GM19397 (cell line): ENCODE data around the gene STX18.
A peak's percentile ranks its signal among the peaks of the same experiment; 100 is the strongest.
"Not testable (repeated sequence)": the region's sequence is repeated elsewhere in the genome, so short reads cannot be mapped to it uniquely, and the experiment has no call there.

Source experiments
- ATAC-seq: cut with Tn5 transposase; IDR thresholded peaks from one replicate; pipeline ENCODE4 v1.9.1; 2021; ENCODE audit warnings: mild to moderate bottlenecking, moderate library complexity; ENCODE audit not compliant: unreplicated experiment

The STX18 gene

DNA sequence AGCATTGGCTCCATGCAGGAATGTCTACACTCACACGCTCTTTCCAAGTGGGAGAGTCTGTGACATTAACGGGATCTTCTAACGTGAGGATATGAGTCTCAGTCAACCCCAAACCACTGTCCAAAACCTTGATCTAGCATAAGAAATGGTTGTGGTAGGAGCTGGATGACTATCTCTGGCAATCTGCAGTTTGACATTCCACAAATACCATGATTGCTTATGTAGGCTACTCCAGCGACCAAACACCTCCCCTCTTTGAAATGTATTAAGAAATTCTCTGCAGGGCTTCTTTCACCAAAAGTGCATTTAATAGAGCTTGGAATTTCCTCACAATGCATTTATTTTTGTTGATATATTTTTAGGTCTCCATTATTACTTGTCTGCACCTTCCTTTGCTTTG lies 14.1 kb upstream of the STX18 start:
- no peak for ATAC-seq

DNA sequence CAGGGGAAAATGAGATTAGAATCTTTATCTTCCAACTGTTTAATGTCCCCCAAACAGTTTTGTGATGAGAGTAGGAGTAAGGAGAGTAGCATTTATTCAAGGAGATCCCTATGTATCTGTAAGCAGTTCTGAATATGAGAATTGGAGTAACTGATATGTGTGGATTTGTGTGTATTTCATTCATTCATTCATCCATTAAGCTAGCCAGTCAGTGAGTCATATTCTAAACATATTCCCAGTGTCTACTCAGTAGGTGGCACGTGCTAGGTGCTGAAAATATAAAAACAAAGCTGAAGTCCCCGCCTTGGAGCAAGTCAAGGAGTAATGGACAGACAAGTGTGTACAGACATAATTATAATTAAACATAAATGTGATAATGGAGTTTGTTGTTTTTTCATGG lies 12.4 kb upstream of the STX18 start:
- ATAC-seq = no peak

DNA sequence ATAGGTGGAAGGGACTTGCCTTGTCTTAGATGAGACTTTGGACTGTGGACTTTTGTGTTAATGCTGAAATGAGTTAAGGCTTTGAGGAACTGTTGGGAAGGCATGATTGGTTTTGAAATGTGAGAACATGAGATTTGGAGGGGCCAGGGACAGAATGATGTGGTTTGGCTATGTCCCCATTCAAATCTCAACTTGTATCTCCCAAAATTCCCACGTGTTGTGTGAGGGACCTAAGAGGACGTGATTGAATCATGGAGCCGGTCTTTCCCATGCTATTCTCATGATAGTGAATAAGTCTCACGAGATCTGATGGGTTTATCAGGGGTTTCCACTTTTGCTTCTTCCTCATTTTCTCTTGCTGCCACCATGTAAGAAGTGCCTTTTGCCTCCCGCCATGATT lies 10.2 kb upstream of the STX18 start:
- not testable (repeated sequence) for ATAC-seq

DNA sequence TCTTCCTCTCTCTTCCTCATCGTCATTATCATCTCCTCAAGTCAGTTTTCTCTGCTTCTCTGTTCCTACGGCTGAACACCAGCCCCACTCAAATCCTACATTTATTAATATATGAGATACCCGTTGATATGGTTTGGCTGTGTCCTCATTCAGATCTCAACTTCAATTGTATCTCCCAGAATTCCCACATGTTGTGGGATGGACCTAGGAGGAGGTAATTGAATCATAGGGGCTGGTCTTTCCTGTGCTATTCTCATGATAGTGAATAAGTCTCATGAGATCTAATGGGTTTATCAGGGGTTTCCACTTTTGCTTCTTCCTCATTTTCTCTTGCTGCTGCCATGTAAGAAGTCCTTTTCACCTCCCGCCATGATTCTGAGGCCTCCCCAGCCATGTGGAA lies 8.3 kb upstream of the STX18 start:
- not testable (repeated sequence) for ATAC-seq

DNA sequence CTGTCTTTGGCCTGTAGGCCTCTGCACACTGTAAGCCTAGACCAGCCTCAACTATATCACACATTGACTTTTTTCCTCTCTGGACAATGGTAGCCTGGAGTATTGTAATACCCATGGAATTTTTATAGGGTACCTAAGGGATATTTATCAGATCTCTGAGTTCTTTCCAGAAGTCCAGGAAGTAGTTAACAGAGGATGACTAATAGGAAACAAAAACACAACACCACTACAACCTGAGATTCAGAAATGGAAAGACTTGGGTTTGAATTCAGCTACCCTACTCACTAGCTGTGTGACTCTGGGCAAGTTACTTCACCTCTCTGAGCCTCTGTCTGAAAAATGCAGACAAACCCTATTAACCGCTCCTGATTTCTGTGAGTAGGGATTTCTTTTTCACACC lies 7.7 kb upstream of the STX18 start:
- no peak for ATAC-seq

DNA sequence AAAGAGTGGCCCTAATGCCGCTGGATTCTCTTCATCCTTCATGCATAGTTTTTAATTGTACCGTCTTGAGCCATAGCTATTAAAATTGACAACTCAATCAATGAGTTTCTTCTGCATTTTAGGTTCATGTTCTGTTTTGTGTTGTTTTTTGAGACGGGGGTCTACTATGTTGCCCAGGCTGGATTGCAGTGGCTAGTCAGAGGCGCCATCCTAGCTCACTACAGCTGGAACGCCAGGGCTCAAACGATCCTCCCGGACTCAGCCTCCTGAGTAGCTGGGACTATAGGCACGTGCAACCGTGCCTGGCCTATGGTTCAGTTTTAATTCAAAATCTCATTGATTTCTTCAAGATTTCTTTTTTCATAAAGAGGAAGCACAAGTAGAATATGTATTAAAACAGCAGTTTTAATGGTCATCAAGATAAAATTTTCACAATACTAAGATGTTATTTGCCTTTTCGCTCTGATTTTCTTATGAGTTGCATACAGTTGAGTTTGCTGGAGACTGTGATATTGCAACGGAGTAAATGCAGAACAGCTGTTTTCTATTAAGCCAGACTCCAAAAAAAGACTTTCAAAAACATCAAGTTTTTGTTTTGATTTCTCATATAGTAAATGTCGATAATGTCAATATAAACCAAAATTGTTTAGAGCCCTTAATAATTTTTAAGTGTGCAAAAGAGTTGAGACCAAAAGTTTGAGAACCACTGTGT lies 1.1 kb upstream of the STX18 start:
- no peak for ATAC-seq

DNA sequence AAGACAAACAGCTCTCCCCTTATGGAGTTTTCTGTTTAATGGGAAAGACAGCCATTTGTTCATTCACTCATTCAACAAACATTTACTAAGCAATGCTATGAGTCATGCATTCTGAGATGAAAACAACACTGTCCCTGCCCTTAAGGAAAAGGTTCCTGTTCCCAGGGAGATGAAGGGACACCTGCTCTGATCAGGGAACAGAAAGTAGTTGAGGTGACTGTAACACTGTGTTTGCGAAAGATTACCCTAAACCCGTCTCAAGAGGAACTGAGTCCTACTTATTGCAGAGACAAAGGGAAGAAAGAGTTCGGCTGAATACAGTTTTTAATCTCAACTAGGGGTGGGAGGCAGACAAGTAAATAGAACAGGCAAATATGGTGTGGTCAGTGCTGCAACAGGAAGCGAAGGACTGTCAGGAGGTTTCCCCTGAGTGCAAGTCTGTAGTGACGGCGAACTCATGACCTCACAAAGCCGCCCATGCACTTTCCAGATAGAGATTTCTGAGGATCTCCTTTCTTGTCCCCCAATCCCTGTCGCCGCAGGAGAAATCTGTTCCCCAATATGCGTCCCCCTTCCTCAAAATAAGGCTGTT lies 712 bp downstream of the STX18 start:
- ATAC-seq = peak; percentile 30

DNA sequence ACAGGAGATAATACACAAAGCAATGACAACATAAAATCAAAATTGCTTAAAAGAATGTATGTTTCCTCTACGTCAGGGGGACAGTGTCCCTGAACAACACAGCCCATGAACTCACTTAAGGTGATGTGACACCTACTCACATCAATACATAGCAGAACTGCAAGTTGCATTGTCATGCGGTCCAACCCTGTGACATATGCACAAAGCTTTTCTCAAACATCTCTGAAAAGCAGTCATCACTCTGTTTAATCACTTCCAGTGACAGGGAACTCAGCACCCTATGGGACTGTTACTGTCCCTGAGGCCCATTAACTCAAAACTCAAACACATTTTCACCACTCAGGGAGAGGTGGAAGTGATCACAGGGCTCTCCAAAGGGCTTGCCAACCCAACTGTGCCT lies 2.4 kb downstream of the STX18 start:
- no peak for ATAC-seq

DNA sequence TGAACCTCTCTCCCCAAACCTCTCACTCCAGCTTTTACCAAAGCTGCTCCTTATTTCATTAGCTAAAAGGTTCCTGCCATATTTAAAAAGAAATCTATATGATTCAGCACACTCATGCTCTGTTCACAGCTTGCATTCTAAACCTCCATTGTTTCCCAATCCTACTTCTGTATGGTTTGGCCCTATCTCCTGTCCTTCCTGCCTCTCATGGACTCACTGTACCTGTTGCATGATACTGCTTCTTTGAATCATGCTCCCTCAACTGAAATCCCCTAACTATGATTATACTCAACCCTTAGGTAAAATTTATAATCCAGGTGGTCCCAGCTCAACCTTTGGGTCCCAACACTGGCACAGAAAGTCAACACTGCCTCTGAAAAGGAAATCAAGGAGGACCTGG lies 6.3 kb downstream of the STX18 start:
- ATAC-seq = no peak

DNA sequence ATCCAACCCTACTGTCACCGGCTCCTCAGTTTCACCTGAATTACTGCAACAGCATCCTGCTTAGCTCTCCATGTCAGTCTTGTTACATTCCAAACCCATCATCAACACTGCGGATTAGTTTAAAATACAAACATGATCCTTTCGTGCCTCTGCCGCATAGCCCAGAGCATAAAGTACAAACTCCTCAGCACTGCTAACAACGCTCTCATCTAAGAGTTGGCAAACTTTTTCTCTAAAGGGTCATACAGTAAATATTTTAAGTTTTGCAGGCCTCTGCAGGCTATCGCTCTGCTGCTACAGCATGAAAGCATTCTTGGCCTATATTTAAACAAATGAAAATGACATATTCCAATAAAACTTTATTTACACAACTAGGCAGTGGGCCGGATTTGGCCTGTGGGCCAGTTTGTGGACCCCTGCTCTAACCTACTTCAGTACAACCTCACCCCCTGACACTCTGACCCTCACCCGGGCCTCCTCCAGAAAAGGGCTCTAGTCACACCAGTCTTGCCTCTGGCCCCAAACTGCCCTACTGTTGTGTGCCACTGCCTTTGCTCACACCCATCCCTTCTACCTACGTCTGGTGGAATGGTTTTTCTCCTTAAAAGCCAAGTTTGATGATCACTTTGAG lies 7.2 kb downstream of the STX18 start:
- ATAC-seq = no peak

DNA sequence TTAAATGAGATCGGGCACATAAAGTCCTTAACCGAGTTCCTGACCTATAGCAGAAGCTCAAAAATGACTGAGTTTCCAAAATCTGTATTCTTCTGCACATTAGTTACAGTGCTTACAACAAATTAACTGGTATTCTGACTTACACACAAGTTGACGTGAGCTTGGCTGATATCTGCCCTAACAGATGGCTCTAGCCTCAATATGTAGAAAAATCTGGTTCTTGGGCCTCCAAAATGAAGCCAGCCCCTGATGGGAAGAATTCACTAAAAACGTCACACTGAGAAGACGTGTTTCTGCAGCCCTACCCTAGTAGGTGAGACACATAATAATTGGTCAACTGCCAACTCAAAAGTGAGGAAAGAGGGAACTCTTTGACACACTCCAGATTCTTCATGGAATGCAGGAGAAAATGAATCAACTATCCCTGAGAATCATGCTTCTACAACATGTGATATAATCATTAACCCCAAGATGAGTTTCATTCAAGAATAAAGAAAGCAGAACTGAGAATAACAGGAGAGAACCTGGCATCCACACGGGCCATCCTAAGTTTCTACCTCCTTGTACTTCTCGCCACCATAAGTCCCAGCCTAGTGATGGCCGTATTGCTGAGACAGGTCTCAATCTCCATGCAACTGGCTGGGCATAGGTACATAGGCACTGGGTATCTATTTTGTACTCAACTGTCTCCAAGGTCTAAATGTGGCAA lies 8.2 kb downstream of the STX18 start:
- no peak for ATAC-seq

DNA sequence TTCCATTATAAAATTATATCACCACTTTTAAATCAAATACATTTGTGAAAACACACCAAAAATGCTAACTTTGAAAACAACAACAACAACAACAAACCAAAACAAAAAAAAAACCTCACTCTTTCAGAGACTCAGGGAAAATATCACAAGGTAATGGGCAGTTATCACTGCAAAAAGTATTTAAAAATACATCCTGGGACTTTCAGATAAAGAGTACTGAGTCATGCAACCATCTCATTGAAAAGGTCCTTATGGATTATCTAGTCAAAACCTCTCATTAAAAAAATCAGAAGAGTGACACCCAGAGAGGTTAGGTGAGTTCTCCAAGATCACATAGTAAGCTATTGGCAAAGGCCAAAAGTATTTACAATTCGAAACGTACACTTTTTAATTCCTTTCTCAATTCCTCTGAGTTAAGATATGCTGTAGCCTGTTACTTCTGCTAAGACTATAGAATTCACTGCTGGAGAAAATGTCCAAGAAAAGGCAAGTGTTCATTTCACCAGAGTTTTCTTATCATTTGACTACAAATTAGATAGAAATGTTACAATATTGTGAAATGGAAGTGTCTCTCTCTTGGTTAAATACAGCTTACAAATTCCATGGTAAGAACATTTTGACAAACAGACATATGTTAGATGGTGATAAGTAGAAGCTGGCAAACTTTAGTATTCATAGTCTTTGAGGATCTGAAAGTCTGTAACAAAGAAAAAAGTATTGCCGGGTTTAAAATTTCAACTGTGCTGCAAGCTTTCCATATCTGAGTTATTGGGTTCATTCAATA lies 9.3 kb downstream of the STX18 start:
- no peak for ATAC-seq

DNA sequence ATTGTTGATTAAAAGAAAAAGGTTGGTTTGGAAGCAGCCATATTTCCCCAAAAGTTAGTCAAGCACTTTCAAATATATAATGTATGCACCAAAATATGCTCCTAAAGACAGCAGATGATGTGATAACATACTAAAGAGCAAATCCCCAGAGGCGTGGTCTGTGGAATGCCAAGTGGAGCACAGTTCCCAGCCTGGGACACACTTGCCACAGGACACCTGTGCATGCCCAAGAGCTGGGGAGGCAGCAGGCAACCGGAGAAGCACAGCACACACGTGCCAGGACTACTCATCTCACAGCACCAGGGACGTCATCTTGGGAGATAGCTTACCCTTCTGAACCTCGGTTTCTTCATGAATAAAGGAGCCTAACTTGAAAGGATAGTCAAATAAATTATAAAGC lies 12.5 kb downstream of the STX18 start:
- no peak for ATAC-seq

DNA sequence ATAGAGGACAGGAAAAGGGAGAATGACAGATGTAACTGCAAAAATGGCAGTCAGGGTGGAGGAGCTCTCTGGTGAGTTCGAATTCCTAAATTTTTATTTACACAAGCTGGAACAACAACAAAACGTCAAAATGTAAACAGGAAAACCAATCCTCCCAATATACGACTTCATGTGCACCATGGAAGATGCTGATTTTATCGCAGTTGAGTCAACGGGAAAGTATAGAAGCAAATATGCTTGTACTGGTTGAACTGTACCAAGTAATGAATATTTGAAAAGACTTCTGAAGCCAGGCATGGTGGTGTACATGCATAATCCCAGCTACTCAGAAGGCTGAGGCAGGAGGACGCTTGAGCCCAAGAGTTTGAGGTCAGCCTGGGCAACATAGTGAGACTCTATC lies 15.4 kb downstream of the STX18 start:
- no peak for ATAC-seq

DNA sequence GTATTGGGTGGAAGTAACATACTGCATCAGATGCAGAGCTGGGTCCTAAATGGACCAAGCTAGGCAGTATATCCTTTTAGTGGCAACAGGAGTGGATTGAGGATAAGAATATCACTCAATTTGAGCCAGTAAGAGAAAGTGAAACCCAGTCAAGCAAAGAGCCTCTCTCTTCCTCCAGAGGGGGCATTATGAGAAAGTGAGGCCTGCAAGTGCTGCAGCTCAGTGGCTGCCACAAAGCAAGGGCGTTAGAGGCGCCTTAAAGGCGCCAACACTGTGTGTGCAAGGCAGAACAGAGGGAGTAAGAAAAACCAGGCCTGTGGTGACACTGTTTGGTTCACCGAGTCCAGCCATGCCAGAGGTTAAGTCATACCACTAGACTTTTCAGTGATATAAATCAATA lies 17.5 kb downstream of the STX18 start:
- ATAC-seq = peak; percentile 96

DNA sequence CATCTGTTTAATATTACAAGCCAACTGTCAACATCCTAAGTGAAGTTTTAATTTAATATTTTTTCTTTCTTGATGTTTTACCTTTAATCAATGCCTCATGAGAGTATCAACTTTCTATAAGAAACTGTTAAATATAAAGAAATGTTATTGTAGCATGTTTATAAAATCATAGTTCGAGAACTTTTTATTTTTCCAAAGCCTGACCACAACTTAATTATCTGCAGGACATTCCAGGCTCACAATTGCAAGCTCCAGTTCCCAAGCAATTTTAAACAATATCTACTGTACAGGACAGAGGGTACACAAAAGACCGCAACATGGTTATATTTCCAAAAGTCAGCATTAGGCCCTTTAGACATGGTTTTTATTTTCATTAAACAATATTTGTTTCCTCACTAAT lies 20.1 kb downstream of the STX18 start:
- no peak for ATAC-seq

DNA sequence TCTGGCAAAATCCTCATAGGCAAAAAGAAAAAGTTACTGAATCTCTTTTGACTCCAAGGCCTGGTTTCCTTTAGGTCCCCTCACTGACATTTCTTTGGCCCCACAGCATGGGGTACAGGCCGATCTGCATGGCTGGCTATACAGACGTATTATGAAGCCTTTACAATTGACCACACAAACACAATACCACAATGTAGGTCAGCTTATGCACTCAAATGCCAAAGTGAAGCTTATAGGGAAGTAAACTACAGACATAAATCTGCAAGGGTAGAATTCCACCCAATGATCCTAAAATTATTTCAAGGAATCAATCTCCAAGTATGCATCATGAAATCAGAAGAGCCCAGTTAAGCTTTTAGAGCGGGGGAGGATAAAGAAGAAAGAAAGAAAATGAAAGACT lies 20.7 kb downstream of the STX18 start:
- no peak for ATAC-seq

DNA sequence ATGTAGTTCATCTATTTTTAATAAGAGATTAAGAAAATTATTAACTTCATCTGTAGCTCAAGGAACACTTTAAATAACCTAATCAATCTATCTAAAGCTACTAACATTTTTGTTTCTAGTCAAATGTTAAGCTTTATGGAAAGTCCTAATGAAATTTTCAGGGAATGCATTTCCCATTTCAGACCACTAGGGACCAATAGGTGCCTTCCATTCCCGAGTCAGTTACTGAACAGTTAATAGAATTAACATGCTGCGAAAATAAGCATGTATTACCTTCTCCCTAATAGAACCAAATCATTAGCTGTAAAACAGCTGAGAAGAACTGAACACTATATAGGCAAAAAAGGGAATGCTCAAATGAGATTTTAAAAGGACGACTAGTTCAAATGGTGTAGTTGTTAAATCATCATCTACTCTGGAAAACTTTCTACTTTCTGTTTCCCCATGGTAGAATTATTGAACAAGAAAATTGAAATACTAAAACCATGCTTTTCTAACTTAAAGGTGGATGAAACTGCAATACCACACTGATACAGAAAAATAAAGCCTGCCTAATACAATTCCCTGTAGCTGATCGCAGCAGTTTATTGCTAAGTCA lies 22.5 kb downstream of the STX18 start:
- ATAC-seq = no peak

DNA sequence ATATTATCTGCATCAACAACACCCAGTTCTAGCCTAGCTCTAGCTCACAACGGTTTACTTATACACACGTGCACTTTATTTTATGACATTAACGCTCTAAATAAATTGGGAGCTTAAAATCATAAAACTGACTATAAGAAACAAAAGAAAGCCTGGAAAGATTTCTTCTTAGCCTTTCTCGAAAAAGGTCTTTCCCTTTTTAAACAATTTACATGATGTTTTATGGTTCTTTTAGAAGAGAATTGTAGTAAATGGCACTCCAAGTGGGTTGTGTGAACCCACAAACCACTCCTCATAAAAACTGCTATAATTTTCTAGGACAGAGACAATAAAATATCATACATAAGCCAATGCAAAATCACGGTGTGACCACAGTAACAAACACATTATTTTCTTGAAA lies 23.1 kb downstream of the STX18 start:
- no peak for ATAC-seq

DNA sequence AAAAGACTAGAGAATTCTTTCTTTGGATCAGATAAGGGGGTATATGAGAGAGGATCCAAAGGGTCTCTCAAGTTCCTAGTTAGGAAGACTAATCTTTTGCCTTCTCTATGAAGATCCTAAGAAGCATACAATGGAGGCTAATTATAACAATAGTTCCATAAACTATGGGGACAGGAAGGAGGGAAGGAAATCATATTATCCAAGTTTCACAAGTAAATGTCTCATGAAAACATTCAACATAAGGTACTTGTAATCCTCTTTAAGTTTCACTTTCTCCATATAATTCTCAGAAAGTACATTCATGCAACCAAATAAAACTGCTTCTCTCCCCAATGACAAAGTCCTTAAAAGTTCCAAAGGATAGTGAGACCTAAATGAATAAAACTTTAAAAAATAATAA lies 27.1 kb downstream of the STX18 start:
- no peak for ATAC-seq

DNA sequence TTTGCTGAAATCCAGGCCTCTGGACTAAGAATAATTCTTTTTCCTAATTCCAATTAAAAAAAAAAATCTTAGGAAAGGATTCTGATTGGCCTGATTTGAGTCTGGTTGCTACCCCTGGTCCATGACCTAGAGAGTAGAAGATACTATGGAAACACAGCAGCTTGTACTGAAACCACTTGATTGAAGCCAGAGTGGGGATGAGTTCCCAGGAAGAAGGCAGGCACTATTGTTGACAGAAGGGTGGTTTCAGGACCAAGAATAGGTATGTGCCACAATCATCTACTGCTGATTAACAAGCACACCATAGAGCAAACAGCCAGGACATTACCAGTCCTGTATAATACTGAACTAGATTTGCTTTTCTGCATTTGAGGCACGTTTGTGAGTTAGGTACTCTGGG lies 29.6 kb downstream of the STX18 start:
- no peak for ATAC-seq
